SK-N-SH (cell line): ENCODE data around the gene PDF. TPM values are rescaled to one million over a fixed set of nuclear protein-coding genes. Genes with fewer than 3 reads are reported as not detected.

ENCODE experiments used
- CTCF ChIA-PET: fragments of 300-600, 350-600 bp; formaldehyde crosslinking; extraction: SDS; loops from one replicate; lab custom pipeline; 2021; lab: Yijun Ruan, JAX
- POLR2A ChIA-PET: fragments of 350-600 bp; sonication (Branson Sonifier 250); formaldehyde crosslinking; extraction: SDS; loops from one replicate; lab custom pipeline; 2020; ENCODE audit warnings: antibody characterized with exemption, inconsistent platforms; lab: Yijun Ruan, JAX
- DNase-seq: peaks from one replicate; pipeline ENCODE4 v3.0.0; 2012
- H2AFZ ChIP-seq: fragments of 200-600 bp; sonication (generic); 2 replicates; pipeline ENCODE4 v1.8.1; 2016; ENCODE audit warnings: antibody characterized with exemption, mild to moderate bottlenecking, low read depth
- H3F3A ChIP-seq: fragments of 200-600 bp; sonication (generic); replicated peaks from 2 replicates; pipeline ENCODE3; 2016; ENCODE audit warnings: antibody characterized with exemption, mild to moderate bottlenecking; ENCODE audit not compliant: insufficient read depth
- H3K27ac ChIP-seq, 2 experiments: fragments of 200-500 bp in 1 of 2; fragments of 200-600 bp in 1 of 2; sonication (Bioruptor generic) in 1 of 2; sonication (generic), shearing (Covaris generic) in 1 of 2; 2 replicates each; pipeline versions ENCODE4 v1.5.1 to v1.6.1; 2014 to 2016; ENCODE audit warnings: low read depth in 2 of 2, inconsistent platforms in 1 of 2, low read length in 1 of 2, mild to moderate bottlenecking in 1 of 2, mixed read lengths in 1 of 2
- H3K27me3 ChIP-seq: fragments of 200-600 bp; sonication (generic), shearing (Covaris generic); 2 replicates; pipeline ENCODE4 v1.6.1; 2016; ENCODE audit warnings: mixed run types; ENCODE audit not compliant: insufficient read depth
- H3K36me3 ChIP-seq, 2 experiments: fragments of 200-500 bp in 1 of 2; fragments of 200-600 bp in 1 of 2; sonication (Bioruptor generic) in 1 of 2; sonication (generic) in 1 of 2; replicated peaks in 1 of 2; 2 replicates each; pipeline versions ENCODE3 to v1.5.1; 2014 to 2016; ENCODE audit warnings: low read length in 1 of 2, mild to moderate bottlenecking in 1 of 2; ENCODE audit not compliant: insufficient read depth in 2 of 2, control insufficient read depth in 1 of 2
- H3K4me1 ChIP-seq, 2 experiments: fragments of 200-500 bp in 1 of 2; fragments of 200-600 bp in 1 of 2; sonication (Bioruptor generic) in 1 of 2; sonication (generic), shearing (Covaris generic) in 1 of 2; 2 replicates each; pipeline versions ENCODE4 v1.5.1 to v1.6.1; 2014 to 2016; ENCODE audit warnings: low read depth in 1 of 2, low read length in 1 of 2, mixed run types in 1 of 2; ENCODE audit not compliant: insufficient read depth in 2 of 2, control insufficient read depth in 1 of 2
- H3K4me2 ChIP-seq: fragments of 200-600 bp; sonication (generic), shearing (Covaris generic); 2 replicates; pipeline ENCODE4 v1.6.1; 2017; ENCODE audit warnings: mixed run types
- H3K4me3 ChIP-seq, 2 experiments: fragments of 200-500 bp in 1 of 2; fragments of 200-600 bp in 1 of 2; sonication (Bioruptor generic) in 1 of 2; sonication (generic), shearing (Covaris generic) in 1 of 2; 2 replicates each; pipeline versions ENCODE4 v1.5.1 to v1.8.1; 2014 to 2016; ENCODE audit warnings: low read depth in 2 of 2, inconsistent platforms in 1 of 2, low read length in 1 of 2, mild to moderate bottlenecking in 1 of 2, mixed read lengths in 1 of 2, moderate library complexity in 1 of 2
- H3K79me2 ChIP-seq: fragments of 200-600 bp; sonication (generic); 2 replicates; pipeline ENCODE4 v1.8.1; 2017; ENCODE audit warnings: mild to moderate bottlenecking; ENCODE audit not compliant: insufficient read depth
- H3K9ac ChIP-seq: fragments of 200-600 bp; sonication (generic); 2 replicates; pipeline ENCODE4 v1.6.1; 2017; ENCODE audit warnings: mixed run types
- H3K9me2 ChIP-seq: fragments of 200-600 bp; sonication (generic); 2 replicates; pipeline ENCODE4 v1.6.1; 2017; ENCODE audit warnings: mixed run types
- H3K9me3 ChIP-seq: fragments of 200-600 bp; sonication (generic); 2 replicates; pipeline ENCODE4 v1.6.1; 2017; ENCODE audit warnings: mixed run types, mild to moderate bottlenecking, moderate library complexity
- H4K20me1 ChIP-seq: fragments of 200-600 bp; sonication (generic); 2 replicates; pipeline ENCODE4 v1.6.1; 2017; ENCODE audit warnings: mild to moderate bottlenecking, mixed run types; ENCODE audit not compliant: insufficient read depth
- ELF1 ChIP-seq: IDR thresholded peaks from 2 replicates; pipeline ENCODE4 v1.4.0; 2012
- FOXJ3 ChIP-seq: sonication (generic); formaldehyde crosslinking; IDR thresholded peaks from 2 replicates; pipeline ENCODE4 v1.5.1; 2020; ENCODE audit warnings: mild to moderate bottlenecking, missing genetic modification reagents
- MEF2A ChIP-seq: IDR thresholded peaks from 2 replicates; pipeline ENCODE4 v1.4.0; 2012; ENCODE audit warnings: low read depth, borderline replicate concordance
- MXI1 ChIP-seq: IDR thresholded peaks from 2 replicates; pipeline ENCODE4 v1.6.1; 2012; ENCODE audit warnings: mild to moderate bottlenecking, low read depth, low read length, improper control_type of control experiment
- WGBS: methylation state at CpG from one replicate; pipeline ENCODE4 v1.1.6; 2017; ENCODE audit warnings: low lambda C conversion rate; 5-methylcytosine and 5-hydroxymethylcytosine counted together
- polyA plus RNA-seq, 3 experiments: library from polyadenylated mRNA; depleted of rRNA; stranded (reverse); fragments of >200 nt; gene quantifications; 2 replicates each; pipeline ENCODE4 v1.2.3, GENCODE V29; 2012
- TF ChIP-seq, protein P1 (sequence below): IDR thresholded peaks from 2 replicates; pipeline ENCODE4 v1.4.0; 2012; ENCODE audit warnings: low read depth, borderline replicate concordance
- TF ChIP-seq, protein P2 (sequence below): IDR thresholded peaks from 2 replicates; pipeline ENCODE4 v1.6.1; 2012; ENCODE audit warnings: mild to moderate bottlenecking, low read depth, low read length, moderate library complexity

Gene PDF
- polyA plus RNA-seq, 1 of the 3 experiments (the other 2 are of a cell fraction) = 22.0 TPM

DNA sequence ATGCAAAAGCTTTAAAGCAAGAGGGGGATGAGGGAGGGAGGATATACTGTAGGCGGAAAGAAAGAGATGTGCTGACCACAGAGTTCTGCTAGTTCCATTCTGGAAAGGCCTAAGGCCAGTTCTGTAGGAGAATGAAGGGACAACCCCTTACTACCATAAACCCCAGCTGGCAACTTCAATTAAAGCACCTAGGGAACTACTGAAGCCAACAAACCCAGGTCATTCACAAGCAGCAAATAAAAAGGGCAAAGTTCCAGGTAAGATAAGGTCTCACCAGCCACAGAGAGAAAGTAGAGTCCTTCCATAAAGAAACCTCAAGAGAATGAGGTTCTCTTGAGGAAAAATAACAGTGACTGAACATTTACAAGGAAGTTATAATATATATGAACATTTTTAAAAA lies 42.6 kb upstream of the PDF start:
- CTCF ChIA-PET = no interaction called here
- WGBS = 94% methylated on average over 1 of the region's 1 CpG
- Histone ChIP-seq H3K9me2 (no peaks in the 10 kb centered on the region), H3K4me3 (no peak overlapping the region), H3K9me3 (no peaks in the 10 kb centered on the region), H3K36me3 (peaks cover 30 to 56% of the 10 kb centered on the region in 2 experiments), H3K9ac (no peak overlapping the region), H3K4me2 (no peak overlapping the region), H4K20me1 (no peaks in the 10 kb centered on the region), H3K4me1 (no peaks in the 10 kb centered on the region), H3K27me3 (no peaks in the 10 kb centered on the region), H2AFZ (no peak overlapping the region), H3F3A (no peaks in the 10 kb centered on the region), H3K27ac (no peak overlapping the region), H3K79me2 (peaks cover 47% of the 10 kb centered on the region; the same call in 1 of the 2 replicates)
- POLR2A ChIA-PET = no interaction called here
- TF ChIP-seq MEF2A (no peak), MXI1 (no peak)
- TF ChIP-seq, protein P1, sequence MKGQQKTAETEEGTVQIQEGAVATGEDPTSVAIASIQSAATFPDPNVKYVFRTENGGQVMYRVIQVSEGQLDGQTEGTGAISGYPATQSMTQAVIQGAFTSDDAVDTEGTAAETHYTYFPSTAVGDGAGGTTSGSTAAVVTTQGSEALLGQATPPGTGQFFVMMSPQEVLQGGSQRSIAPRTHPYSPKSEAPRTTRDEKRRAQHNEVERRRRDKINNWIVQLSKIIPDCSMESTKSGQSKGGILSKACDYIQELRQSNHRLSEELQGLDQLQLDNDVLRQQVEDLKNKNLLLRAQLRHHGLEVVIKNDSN = no peak
- TF ChIP-seq, protein P2, sequence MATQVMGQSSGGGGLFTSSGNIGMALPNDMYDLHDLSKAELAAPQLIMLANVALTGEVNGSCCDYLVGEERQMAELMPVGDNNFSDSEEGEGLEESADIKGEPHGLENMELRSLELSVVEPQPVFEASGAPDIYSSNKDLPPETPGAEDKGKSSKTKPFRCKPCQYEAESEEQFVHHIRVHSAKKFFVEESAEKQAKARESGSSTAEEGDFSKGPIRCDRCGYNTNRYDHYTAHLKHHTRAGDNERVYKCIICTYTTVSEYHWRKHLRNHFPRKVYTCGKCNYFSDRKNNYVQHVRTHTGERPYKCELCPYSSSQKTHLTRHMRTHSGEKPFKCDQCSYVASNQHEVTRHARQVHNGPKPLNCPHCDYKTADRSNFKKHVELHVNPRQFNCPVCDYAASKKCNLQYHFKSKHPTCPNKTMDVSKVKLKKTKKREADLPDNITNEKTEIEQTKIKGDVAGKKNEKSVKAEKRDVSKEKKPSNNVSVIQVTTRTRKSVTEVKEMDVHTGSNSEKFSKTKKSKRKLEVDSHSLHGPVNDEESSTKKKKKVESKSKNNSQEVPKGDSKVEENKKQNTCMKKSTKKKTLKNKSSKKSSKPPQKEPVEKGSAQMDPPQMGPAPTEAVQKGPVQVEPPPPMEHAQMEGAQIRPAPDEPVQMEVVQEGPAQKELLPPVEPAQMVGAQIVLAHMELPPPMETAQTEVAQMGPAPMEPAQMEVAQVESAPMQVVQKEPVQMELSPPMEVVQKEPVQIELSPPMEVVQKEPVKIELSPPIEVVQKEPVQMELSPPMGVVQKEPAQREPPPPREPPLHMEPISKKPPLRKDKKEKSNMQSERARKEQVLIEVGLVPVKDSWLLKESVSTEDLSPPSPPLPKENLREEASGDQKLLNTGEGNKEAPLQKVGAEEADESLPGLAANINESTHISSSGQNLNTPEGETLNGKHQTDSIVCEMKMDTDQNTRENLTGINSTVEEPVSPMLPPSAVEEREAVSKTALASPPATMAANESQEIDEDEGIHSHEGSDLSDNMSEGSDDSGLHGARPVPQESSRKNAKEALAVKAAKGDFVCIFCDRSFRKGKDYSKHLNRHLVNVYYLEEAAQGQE = no peak
- no peak for DNase-seq

DNA sequence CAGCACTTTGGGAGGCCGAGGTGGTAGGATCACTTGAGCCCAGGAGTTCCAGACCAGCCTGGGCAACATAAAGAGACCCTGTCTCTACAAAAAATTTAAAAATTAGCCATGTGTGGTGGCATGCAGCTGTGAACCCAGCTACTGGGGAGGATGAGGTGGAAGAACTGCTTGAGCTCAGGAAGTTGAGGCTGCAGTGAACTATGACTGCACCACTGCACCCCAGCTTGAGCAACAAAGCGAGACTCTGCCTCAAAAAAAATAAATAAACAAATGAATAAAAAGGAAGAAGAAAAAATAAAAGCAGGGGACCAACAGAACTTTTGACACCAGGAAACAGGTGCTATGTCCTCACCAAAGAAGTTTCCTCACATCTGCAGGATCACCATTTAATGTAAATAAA lies 41.2 kb upstream of the PDF start:
- CTCF ChIA-PET = no interaction called here
- H3K9ac ChIP-seq = no peak overlapping the region
- H3K27ac ChIP-seq = no peak overlapping the region
- no peaks in the 10 kb centered on the region for H4K20me1 ChIP-seq
- TF ChIP-seq FOXJ3 (CRISPR knock-in tag) = no peak
- no peak for TF ChIP-seq ELF1
- TF ChIP-seq, protein P1 = no peak
- no peaks in the 10 kb centered on the region for H3K4me1 ChIP-seq
- H3K9me3 ChIP-seq = no peaks in the 10 kb centered on the region
- no peak for DNase-seq
- H3K27me3 ChIP-seq = no peaks in the 10 kb centered on the region
- no peaks in the 10 kb centered on the region for H3F3A ChIP-seq
- no peak overlapping the region for H2AFZ ChIP-seq
- POLR2A ChIA-PET = no interaction called here
- H3K4me3 ChIP-seq = no peak overlapping the region
- no peaks in the 10 kb centered on the region for H3K9me2 ChIP-seq
- H3K4me2 ChIP-seq = no peak overlapping the region
- peaks cover 40% of the 10 kb centered on the region; the same call in 1 of the 2 replicates for H3K79me2 ChIP-seq
- 96% methylated on average over 2 of the region's 2 CpGs for WGBS
- peaks cover 38 to 59% of the 10 kb centered on the region in 2 experiments for H3K36me3 ChIP-seq
